Stimulated activated CD4-positive, alpha-beta T cell treated with anti-CD3 and anti-CD28 coated beads, Interleukin-1b, Interleukin-23, amount 100 ng/mL, for 4 hours (primary cell): Measurements from ENCODE around the gene GABRA6.
"Not testable (repeated sequence)": the region's sequence is repeated elsewhere in the genome, so short reads cannot be mapped to it uniquely, and the experiment has no call there.

Experiments used
- DNase-seq, 2 donors: peaks; one replicate each; pipeline ENCODE4 v3.0.0-alpha.2; 2020; ENCODE audit warnings: low read depth in 2 of 2

Gene GABRA6

GRCh38 chr5:161685461-161685860 is at the start of gene GABRA6:
GABRA6 (plus strand) TSS chr5:161685721; CDS start chr5:161685990, 269 bp downstream.
- no peak for DNase-seq

DNA sequence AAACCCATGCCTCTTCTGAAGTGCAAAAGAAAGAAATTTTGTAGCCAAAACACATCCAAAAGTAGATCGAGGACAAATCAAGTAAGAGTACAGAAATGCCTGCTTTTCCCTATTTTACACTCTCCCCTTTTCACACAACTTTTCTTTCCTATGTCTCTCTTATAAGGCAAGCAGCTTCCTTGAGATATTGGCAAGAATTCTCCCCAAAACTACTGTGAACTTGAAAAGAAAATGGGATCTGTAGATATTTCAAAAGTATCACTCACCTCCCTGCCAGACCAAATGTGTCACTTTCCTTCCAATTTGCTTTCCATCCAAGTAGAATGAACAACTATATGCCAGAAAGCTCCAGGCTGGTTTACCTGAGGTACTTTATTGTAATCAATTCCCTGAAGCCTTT is 47.9 kb upstream of the GABRA6 start:
- no peak for DNase-seq

DNA sequence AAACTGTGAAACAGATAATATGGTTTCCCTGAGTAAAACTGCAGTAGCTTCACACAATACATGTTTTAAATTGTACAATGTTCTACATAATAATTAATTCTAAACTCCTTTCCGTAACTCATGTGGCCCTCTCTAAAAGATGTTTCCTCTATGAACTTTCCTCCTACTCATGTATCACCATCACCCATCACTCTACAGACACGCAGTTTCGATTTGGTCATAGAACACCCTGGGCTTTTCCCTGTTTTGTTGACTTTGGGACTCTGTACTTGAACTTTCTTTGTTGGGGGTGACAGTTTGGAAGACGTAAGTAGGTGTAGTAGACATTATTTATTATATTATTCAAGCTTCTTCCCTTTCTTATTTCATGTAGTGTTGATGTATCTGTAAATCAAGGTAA is 44.1 kb upstream of the GABRA6 start:
- DNase-seq: no peak

DNA sequence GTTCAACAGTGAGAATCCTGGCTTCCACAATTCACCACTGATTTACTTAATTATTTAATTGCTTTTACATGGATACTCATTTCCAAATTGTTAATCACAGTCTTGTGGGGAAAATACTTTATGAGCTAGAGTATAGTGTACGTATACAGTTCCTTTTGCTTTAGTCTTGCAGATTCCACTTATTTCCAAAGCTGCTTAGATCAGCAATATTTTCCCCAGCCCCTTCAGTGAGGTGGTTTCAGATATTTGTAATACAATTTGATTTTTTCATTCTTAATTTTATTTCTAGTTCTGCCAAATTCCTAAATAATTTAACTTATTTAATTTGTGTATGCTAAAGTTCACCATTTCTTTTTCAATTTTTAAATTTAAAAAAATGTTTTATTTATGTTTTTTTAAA is 40.3 kb upstream of the GABRA6 start:
- DNase-seq: no peak

DNA sequence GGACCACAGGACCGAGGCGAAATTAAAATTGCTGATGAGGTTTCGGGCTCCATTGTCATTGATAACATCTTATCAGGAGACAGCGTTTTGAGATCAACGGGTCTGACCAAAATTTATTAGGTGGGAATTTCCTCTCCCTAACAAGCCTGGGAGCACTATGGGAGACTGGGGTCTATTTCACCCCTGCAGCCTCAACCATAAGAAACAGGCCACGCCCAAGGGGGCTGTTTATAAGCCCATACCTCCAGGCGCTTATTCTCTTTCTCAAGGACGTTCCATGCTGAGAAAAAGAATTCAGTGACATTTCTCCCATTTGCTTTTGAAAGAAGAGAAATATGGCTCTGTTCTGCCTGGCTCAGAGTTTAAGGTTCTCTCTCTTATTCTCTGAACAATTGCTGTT is 33.6 kb upstream of the GABRA6 start:
- DNase-seq: not testable (repeated sequence)

DNA sequence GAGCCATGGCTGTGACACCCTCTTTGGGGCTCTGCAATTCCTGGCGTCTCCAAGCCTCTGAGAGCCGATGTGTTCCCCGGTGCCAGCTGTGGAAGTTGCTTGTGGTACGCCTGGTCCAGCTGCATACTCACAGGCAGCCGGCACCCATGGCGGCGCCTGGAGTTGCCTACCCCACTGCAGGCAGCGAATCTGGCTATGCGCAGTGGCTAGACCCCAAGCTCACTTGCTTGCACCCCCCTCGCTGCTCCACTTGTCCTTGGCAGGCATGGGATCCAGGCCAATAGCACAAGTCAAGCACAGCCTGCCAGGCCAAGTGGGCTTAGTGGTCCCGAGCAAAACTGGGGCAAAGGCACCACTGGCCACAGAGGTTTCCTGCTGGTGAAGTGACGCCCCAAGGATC is 24.7 kb upstream of the GABRA6 start:
- no peak for DNase-seq

DNA sequence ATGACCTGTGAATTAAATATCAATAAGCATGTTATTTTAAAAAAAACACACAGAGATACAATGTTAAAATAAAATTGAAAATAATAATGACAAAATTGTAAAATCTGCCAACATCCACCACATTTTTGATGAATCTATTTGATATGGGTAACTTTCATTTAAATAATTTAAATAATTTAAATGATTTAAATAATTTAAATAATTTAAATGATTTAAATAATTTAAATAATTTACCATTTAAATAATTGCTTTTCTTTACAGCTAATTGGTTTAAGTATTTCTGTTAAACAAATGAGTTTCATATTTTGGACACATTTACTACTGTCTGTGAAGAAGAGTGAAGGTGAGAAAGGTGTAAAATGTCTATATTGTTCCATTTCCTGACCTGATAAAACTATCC is 22.1 kb upstream of the GABRA6 start:
- DNase-seq: no peak

DNA sequence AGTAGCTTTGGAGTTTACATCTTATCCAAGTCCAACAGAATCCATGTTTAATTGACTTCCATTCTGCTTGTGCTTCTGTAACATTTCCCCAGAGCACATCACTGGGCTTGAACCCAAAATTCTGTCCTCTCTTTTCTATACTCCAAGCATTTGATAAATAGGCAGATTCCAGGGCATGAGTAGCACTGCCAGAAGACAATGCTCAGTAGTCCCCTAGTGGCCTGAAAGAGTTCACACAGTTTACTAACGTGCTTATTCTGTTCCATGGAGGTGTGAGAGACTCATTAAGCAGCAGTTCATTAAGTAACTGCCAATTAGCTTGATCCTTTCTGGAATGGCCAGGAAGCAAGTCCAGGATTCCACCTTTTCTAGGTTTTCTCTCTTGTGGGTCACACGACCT is 9.4 kb upstream of the GABRA6 start:
- DNase-seq: no peak

GRCh38 chr5:161686149-161686548 is 628 bp downstream of the GABRA6 start:
- no peak for DNase-seq

DNA sequence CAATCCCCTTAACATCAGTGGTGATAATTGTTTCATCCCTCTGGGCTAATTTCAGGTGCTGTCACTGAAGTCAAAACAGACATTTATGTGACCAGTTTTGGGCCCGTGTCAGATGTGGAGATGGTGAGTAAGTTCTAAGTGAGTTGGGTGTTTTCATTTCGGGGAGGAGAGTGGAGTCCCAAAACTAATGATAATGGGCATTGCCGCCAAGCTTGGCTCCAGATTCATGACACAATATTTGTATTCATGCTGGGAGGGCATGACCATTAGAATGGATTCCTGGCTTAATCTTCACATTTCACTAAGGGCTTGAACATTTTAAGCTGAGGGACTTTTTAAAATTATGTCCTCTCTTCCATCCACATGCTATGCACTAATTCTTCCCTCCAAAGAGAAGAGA is 1.4 kb downstream of the GABRA6 start:
- no peak for DNase-seq

DNA sequence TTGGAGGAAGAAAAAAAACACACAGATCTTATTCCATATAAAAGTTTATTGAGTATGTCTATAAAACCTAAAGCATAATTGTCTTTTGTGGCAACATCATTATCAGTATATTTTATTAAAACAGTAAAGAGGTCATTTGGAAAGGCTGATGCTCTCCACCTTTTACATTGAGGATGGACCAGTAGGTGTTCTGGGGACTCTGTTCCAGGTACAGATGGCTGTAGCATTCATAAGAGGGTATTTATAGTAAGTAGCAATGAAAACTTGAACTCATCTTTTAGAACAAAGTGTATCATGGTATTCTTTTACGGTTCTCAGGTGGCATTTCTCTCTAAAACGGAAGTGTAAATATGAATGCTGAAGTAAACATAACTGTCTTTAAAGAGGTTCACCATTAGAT is 1.8 kb downstream of the GABRA6 start:
- DNase-seq: no peak

DNA sequence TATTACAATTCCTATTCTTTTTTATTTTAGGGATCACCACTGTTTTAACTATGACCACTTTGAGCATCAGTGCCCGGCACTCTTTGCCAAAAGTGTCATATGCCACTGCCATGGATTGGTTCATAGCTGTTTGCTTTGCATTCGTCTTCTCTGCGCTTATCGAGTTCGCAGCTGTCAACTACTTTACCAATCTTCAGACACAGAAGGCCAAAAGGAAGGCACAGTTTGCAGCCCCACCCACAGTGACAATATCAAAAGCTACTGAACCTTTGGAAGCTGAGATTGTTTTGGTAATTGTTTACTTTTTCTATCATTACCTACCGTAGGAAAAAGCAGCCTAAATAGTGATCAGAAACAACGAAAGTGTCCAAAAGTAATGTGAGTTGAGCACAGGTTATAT is 6.4 kb downstream of the GABRA6 start:
- DNase-seq: no peak

- DNase-seq: no peak
Measured at GRCh38 chr5:161697001-161697400, 11.5 kb downstream of the GABRA6 start.

- DNase-seq: no peak
Measured at GRCh38 chr5:161700065-161700464, 14.5 kb downstream of the GABRA6 start.

GRCh38 chr5:161703528-161703927 is 18.0 kb downstream of the GABRA6 start:
- DNase-seq: no peak

GRCh38 chr5:161707382-161707781 is 21.9 kb downstream of the GABRA6 start:
- no peak for DNase-seq

DNA sequence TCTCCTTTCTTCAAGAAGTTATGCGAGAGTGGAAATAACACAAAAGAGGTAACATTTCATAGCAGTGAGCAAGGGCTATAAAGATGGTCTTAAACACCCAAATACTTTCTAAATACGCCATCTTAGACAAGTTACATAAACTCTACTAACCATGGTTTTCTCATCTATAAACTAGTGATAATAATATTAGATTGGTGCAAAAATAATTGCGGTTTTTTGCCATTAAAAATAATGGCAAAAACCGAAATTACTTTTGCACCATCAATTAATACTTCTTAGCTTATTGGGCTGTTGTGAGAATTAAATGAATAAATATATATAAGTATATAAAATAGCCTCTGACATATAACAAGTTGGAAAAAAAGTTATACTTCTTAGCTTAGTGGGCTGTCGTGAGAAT is 23.7 kb downstream of the GABRA6 start:
- DNase-seq: no peak

DNA sequence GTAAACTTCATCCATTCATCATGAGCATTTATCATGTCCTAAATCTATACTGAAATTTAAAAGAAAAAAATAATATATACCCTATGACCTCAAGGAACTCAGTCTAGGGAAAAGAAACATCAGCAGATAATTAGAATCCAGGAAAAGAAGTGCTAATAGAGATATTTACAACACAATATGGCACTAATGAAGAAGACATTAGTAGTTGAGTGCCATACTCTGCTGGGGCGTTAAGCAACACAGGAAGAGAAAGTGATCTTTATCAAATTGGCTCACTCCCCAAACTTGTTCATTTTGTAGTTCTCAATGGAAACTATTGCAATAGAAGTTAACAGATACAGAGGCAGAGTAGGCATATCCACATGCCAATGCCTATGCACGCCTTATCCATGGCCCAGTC is 27.5 kb downstream of the GABRA6 start:
- DNase-seq: no peak

DNA sequence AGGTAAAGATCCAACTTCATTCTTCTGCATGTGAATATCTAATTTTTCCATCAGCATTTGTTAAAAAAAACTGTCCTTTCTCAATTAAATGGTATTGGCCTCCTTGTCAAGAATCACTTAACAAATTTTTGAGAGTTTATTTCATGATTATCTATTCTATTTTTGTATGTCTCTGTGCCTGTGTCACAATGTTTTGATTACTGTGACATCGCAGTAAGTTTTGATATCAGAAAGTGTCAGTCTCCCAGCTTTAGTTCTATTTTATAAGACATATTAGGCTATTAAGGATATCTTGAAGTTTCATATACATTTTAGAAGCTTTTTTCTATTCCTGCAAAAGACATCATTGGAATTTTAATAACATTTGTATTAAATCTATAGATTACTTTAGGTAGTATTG is 33.6 kb downstream of the GABRA6 start:
- no peak for DNase-seq

- DNase-seq: no peak
Measured at GRCh38 chr5:161720460-161720859, 34.9 kb downstream of the GABRA6 start.

DNA sequence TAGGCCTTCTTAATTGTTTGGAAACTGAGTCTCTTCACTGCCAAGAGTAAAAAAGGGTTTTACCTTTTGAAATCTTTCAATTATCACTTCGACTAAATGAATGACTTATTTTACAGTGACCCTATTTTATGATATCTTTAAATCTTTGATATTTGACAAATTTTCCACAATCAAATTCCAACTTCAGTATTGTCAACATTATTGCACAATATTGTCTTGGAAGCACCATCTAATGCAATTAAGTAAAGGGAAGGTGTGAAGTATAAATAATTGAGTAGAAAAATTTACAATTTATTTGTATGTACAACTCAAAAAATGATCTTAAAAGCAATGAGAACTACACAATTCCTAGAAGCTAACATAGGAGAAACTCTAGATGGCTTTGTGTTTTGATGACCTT is 49.2 kb downstream of the GABRA6 start:
- DNase-seq: no peak

DNA sequence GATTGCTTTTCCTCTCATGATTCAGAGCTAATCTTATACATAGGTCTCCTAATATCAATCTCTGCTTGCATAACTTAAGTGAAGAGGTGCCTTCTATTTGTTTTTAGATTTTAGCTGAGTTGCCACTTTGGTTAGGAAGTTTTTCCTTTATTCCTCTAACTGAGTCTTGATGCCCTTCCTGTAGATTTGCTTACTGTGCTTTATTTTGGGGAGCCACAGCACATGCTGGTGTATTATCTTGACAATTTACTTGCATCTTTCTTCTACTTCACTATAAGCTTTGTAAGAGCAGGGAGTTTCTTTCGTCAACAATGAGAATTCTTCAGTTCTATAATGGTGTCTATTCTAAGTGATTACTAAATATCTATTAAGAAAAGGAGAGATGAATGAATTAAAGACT is 54.9 kb downstream of the GABRA6 start:
- DNase-seq: no peak

DNA sequence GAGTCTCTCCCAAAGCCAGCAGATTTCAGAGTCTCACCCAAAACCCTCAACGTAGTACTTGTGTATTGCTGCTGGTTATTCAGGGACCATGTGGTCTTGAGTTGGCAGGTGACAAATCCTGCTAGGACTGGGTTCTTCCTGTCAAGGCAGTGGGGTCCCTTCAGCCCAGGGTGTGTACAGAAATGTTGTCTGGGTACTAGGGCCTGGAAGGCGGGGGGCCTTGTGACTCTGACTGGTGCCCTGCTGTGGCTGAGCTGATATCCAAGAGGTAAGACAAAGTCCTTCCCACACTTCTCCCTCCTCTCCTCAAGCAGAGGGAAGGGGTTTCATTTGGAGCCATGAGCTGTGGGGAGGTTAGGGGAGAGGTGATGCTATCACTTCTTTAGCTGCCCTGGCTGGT is 58.8 kb downstream of the GABRA6 start:
- DNase-seq: no peak

DNA sequence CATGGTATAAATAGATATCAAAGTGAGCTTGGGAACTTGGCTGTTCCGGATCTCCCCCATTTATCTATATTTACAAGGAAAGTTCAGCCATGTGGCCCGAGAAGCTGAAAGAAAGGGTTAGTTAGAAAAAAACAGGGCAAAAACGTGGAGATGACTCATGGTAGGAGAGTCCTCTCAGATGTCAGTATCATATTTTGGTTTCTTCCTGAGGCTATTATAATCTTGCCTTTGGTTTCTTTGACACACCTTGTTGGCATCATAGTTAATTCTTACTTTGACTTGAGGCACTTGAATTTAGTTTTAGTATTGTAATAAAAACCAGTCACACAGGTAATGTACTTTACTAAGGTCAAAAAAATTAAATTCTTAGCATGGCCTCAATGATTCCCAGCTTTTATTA is 59.9 kb downstream of the GABRA6 start:
- no peak for DNase-seq

DNA sequence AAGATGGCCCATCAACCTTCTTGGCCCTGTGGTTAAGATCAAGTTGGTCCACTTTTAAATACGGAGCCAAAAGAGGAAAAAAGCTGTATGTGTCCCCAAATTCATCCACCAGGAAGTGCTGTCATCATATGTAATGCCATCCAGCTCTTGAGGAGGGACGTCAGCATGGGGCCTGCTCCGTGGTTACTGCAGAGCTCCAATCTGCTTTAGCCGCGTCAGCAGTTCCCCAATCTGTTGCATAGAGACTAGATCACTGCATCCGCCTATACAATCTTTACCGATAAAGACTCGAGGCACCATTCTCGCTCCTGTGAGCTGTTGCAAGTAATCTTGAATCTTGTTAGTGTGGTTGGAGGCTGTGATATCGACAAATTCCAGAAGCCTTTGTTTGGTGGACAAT is 65.7 kb downstream of the GABRA6 start:
- no peak for DNase-seq
